Neutrophil (primary cell): ENCODE measurements around the gene MRPS14.

Experiments used
- H3K27ac ChIP-seq: fragments of 200-600 bp; sonication (generic); 2 replicates; pipeline ENCODE4 v1.5.1; 2016; ENCODE audit warnings: mild to moderate bottlenecking, moderate library complexity
- H3K27me3 ChIP-seq: fragments of 200-600 bp; sonication (generic); 2 replicates; pipeline ENCODE4 v1.6.0; 2016; ENCODE audit warnings: mild to moderate bottlenecking
- H3K36me3 ChIP-seq: fragments of 200-600 bp; sonication (generic); 2 replicates; pipeline ENCODE4 v1.5.1; 2017
- H3K4me1 ChIP-seq, 2 experiments: fragments of 200-600 bp in 1 of 2; sonication (generic) in 1 of 2; 1 replicate in 1 of 2; 2 replicates in 1 of 2; pipeline versions ENCODE4 v1.5.1 to v1.6.1; 2013 to 2016; ENCODE audit warnings: low read depth in 1 of 2, low read length in 1 of 2, mild to moderate bottlenecking in 1 of 2, moderate library complexity in 1 of 2; ENCODE audit not compliant: control insufficient read depth in 1 of 2, insufficient read depth in 1 of 2
- H3K4me3 ChIP-seq, 2 experiments: fragments of 200-600 bp in 1 of 2; sonication (generic) in 1 of 2; 1 replicate in 1 of 2; 2 replicates in 1 of 2; pipeline ENCODE4 v1.5.1; 2013 to 2016; ENCODE audit warnings: low read depth in 1 of 2, low read length in 1 of 2, mild to moderate bottlenecking in 1 of 2, moderate library complexity in 1 of 2
- H3K9me3 ChIP-seq: fragments of 200-600 bp; sonication (generic); 2 replicates; pipeline ENCODE4 v1.5.1; 2016
- CTCF ChIP-seq: fragments of 200-600 bp; sonication (generic); IDR thresholded peaks from 2 replicates; pipeline ENCODE4 v1.5.1; 2016; ENCODE audit warnings: antibody characterized with exemption

The MRPS14 gene

DNA sequence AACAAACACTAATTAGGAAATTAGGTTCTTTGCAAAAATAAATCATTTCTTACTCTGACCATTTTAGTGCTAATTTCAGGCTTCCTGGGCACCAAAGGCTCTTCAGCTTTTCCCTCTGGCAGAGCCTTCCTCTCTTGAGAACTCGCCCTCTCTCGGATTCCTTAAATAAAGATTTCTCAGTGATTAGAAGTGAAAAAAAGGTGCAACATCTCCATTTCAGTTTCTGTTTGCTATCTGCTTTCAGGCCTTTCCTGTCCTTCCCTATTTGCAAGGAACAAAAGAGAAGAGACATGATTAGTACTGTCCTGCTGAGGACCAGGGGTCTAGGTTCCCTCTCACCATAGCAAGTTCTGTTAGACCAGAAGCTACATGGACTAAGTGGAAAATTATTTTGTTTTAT is 51.3 kb downstream of the MRPS14 start:
- Histone ChIP-seq H3K36me3 (peaks cover 31% of the 10 kb centered on the region), H3K27me3 (no peaks in the 10 kb centered on the region), H3K4me1 (peaks cover 36 to 40% of the 10 kb centered on the region in 2 experiments), H3K27ac (peak overlapping the region; percentile 67), H3K4me3 (no peak overlapping the region), H3K9me3 (no peaks in the 10 kb centered on the region)
- TF ChIP-seq CTCF: no peak

- Histone ChIP-seq H3K4me3 (peak overlapping the region in 1 of 2 experiments; percentile 16), H3K36me3 (peaks cover 27% of the 10 kb centered on the region), H3K4me1 (peaks cover 40 to 42% of the 10 kb centered on the region in 2 experiments), H3K9me3 (no peaks in the 10 kb centered on the region), H3K27me3 (no peaks in the 10 kb centered on the region), H3K27ac (peak overlapping the region; percentile 67)
- no peak for TF ChIP-seq CTCF
Measured at GRCh38 chr1:174971466-174971865, 51.8 kb downstream of the MRPS14 start.

- peak overlapping the region; percentile 95 for H3K27ac ChIP-seq
- H3K4me3 ChIP-seq: no peak overlapping the region
- peaks cover 49 to 54% of the 10 kb centered on the region in 2 experiments for H3K4me1 ChIP-seq
- H3K36me3 ChIP-seq: peaks cover 19% of the 10 kb centered on the region
- TF ChIP-seq CTCF: no peak
- no peaks in the 10 kb centered on the region for H3K9me3 ChIP-seq
- H3K27me3 ChIP-seq: no peaks in the 10 kb centered on the region
Measured at GRCh38 chr1:174969977-174970376, 53.2 kb downstream of the MRPS14 start.

- no peaks in the 10 kb centered on the region for H3K27me3 ChIP-seq
- peaks cover 13% of the 10 kb centered on the region for H3K36me3 ChIP-seq
- H3K9me3 ChIP-seq: no peaks in the 10 kb centered on the region
- H3K4me3 ChIP-seq: peak overlapping the region; percentile 38 to 62
- peaks cover 59 to 66% of the 10 kb centered on the region in 2 experiments for H3K4me1 ChIP-seq
- peak overlapping the region; percentile 95 for H3K27ac ChIP-seq
- TF ChIP-seq CTCF: no peak
Measured at GRCh38 chr1:174968750-174969244, 54.4 kb downstream of the MRPS14 start.

DNA sequence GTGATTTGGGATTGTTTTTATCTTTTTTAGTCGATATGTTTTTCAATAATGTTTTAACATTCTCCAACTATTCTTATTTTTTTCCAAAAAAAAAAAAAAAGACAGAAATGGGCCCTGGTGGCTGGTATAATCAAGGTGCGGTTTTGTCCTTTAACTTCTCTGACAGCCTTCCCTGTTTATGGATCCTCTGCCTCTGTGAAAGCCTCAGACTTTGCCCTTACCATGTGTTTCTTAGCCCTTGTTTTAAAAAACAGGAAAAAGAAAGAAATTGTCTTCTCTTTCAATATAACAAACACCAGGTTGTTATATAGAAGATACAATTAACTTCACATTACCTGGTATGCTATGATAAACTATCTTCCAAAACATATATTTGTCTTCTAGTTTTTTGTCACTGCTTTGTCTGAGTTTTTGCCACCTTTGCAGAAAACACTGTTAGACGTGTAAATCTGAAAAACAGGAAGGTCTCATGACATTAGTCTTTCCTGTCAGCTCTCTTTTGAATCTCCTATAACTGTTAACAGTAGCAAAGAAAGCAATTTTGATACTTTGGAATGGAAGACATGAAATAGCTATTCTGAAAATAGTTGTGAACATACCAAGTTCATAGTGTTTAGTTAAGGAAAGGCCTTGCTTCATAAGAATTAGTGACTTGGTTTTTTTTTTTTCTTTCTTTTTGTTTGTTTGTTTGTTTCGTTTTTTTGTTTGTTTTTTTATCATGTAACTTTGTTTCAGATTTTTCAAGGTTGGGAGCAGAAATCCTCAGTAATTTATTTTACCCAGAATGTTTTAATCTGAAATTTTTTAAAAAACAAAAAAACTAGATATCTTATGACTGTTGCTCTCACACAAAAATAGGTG is 55.1 kb downstream of the MRPS14 start:
- Histone ChIP-seq H3K27ac (peak overlapping the region; percentile 95), H3K4me1 (peaks cover 66 to 73% of the 10 kb centered on the region in 2 experiments), H3K4me3 (peak overlapping the region; percentile 38 to 62)

More for the DNA sequence above, 55.1 kb downstream of the MRPS14 start:
- H3K36me3 ChIP-seq: peaks cover 13% of the 10 kb centered on the region
- no peaks in the 10 kb centered on the region for H3K27me3 ChIP-seq
- no peak for TF ChIP-seq CTCF
- H3K9me3 ChIP-seq: no peaks in the 10 kb centered on the region
